Effector memory CD4-positive, alpha-beta T cell (primary cell): Measurements from ENCODE around the gene SP4.

Experiments
- DNase-seq, 3 donors: peaks; one replicate each; pipeline ENCODE4 v3.0.0-alpha.2; 2020
- H3K27ac ChIP-seq: 2 replicates; pipeline ENCODE4 v1.7.0; 2013; ENCODE audit warnings: mild to moderate bottlenecking, low read length, moderate library complexity; ENCODE audit not compliant: insufficient read depth, poor library complexity, severe bottlenecking
- H3K27me3 ChIP-seq: replicated peaks from 2 replicates; pipeline ENCODE4 v1.7.0; 2013; ENCODE audit warnings: mild to moderate bottlenecking, low read length; ENCODE audit not compliant: insufficient read depth, control insufficient read depth, poor library complexity, severe bottlenecking
- H3K36me3 ChIP-seq: 2 replicates; pipeline ENCODE4 v1.7.0; 2013; ENCODE audit warnings: mild to moderate bottlenecking, low read length, moderate library complexity; ENCODE audit not compliant: control insufficient read depth, insufficient read depth
- H3K4me1 ChIP-seq: 2 replicates; pipeline ENCODE4 v1.7.0; 2013; ENCODE audit warnings: low read length, mild to moderate bottlenecking; ENCODE audit not compliant: control insufficient read depth, insufficient read depth, poor library complexity, severe bottlenecking
- H3K4me3 ChIP-seq: 2 replicates; pipeline ENCODE4 v1.7.0; 2013; ENCODE audit warnings: low read length, low read depth, mild to moderate bottlenecking; ENCODE audit not compliant: insufficient read depth, poor library complexity, severe bottlenecking
- H3K9me3 ChIP-seq: 2 replicates; pipeline ENCODE4 v1.7.0; 2013; ENCODE audit warnings: mild to moderate bottlenecking, low read length, moderate library complexity; ENCODE audit not compliant: control insufficient read depth

Gene SP4

GRCh38 chr7:21414795-21415393 is 13.0 kb upstream of the SP4 start:
- Histone ChIP-seq H3K9me3 (no peaks in the 10 kb centered on the region), H3K4me3 (no peak overlapping the region), H3K36me3 (no peaks in the 10 kb centered on the region), H3K27me3 (no peaks in the 10 kb centered on the region), H3K27ac (no peak overlapping the region), H3K4me1 (peaks cover 4% of the 10 kb centered on the region)
- no peak for DNase-seq

GRCh38 chr7:21417647-21418046 is 10.2 kb upstream of the SP4 start:
- no peak overlapping the region for H3K4me3 ChIP-seq
- no peaks in the 10 kb centered on the region for H3K4me1 ChIP-seq
- H3K9me3 ChIP-seq, result no peaks in the 10 kb centered on the region

GRCh38 chr7:21422751-21423150 is 5.1 kb upstream of the SP4 start:
- Histone ChIP-seq H3K4me3 (no peak overlapping the region), H3K9me3 (no peaks in the 10 kb centered on the region), H3K27me3 (no peaks in the 10 kb centered on the region), H3K27ac (no peak overlapping the region), H3K4me1 (peaks cover 7% of the 10 kb centered on the region), H3K36me3 (no peaks in the 10 kb centered on the region)
- no peak for DNase-seq

More at GRCh38 chr7:21417647-21418046, 10.2 kb upstream of the SP4 start:
- H3K27ac ChIP-seq, result no peak overlapping the region
- H3K27me3 ChIP-seq, result no peaks in the 10 kb centered on the region
- DNase-seq, result no peak
- no peaks in the 10 kb centered on the region for H3K36me3 ChIP-seq

- H3K4me1 ChIP-seq, result peaks cover 19% of the 10 kb centered on the region
- H3K27ac ChIP-seq, result no peak overlapping the region
- H3K36me3 ChIP-seq, result peaks cover 4% of the 10 kb centered on the region
- DNase-seq, result no peak
- no peaks in the 10 kb centered on the region for H3K9me3 ChIP-seq
- H3K27me3 ChIP-seq, result no peaks in the 10 kb centered on the region
- H3K4me3 ChIP-seq, result no peak overlapping the region
These were observed 2.6 kb upstream of the SP4 start for GRCh38 chr7:21425290-21425689.

GRCh38 chr7:21426286-21427181 is 1.3 kb upstream of the SP4 start:
- peaks cover 4% of the 10 kb centered on the region for H3K36me3 ChIP-seq
- H3K27me3 ChIP-seq, result no peaks in the 10 kb centered on the region
- no peaks in the 10 kb centered on the region for H3K9me3 ChIP-seq
- DNase-seq, result no peak
- H3K27ac ChIP-seq, result peak overlapping the region; percentile 56
- H3K4me3 ChIP-seq, result peak overlapping the region; percentile 61
- H3K4me1 ChIP-seq, result peaks cover 20% of the 10 kb centered on the region

GRCh38 chr7:21427182-21427870 is 557 bp upstream of the SP4 start:
- Histone ChIP-seq H3K27me3 (no peaks in the 10 kb centered on the region), H3K36me3 (peaks cover 4% of the 10 kb centered on the region), H3K4me1 (peaks cover 20% of the 10 kb centered on the region), H3K4me3 (peak overlapping the region; percentile 99), H3K27ac (peak overlapping the region; percentile 99), H3K9me3 (no peaks in the 10 kb centered on the region)
- DNase-seq, result peak; percentile 98 to 99 (median 98)

- H3K4me1 ChIP-seq, result peaks cover 32% of the 10 kb centered on the region
- DNase-seq, result no peak
- peak overlapping the region; percentile 99 for H3K27ac ChIP-seq
These were observed 717 bp downstream of the SP4 start for GRCh38 chr7:21428659-21428941.

GRCh38 chr7:21429021-21429420 is 1.1 kb downstream of the SP4 start:
- H3K9me3 ChIP-seq, result no peaks in the 10 kb centered on the region
- H3K27me3 ChIP-seq, result no peaks in the 10 kb centered on the region
- no peak for DNase-seq
- peaks cover 4% of the 10 kb centered on the region for H3K36me3 ChIP-seq
- H3K27ac ChIP-seq, result peak overlapping the region; percentile 99
- peak overlapping the region; percentile 99 for H3K4me3 ChIP-seq
- peaks cover 32% of the 10 kb centered on the region for H3K4me1 ChIP-seq

More at GRCh38 chr7:21428659-21428941, 717 bp downstream of the SP4 start:
- Histone ChIP-seq H3K4me3 (peak overlapping the region; percentile 99), H3K27me3 (no peaks in the 10 kb centered on the region), H3K36me3 (peaks cover 4% of the 10 kb centered on the region), H3K9me3 (no peaks in the 10 kb centered on the region)

GRCh38 chr7:21429786-21430574 is 2.1 kb downstream of the SP4 start:
- Histone ChIP-seq H3K4me3 (peak overlapping the region; percentile 5), H3K36me3 (peaks cover 4% of the 10 kb centered on the region), H3K4me1 (peaks cover 32% of the 10 kb centered on the region), H3K27ac (no peak overlapping the region), H3K27me3 (no peaks in the 10 kb centered on the region), H3K9me3 (no peaks in the 10 kb centered on the region)
- no peak for DNase-seq
